Loucy (cell line): ENCODE results near the gene ALDH1A2.

Source experiments
- EZH2phosphoT487 ChIP-seq: fragments of 200-600 bp; IDR thresholded peaks from 2 replicates; pipeline ENCODE4 v1.6.1; 2018; ENCODE audit warnings: antibody characterized with exemption, mild to moderate bottlenecking, moderate library complexity, borderline replicate concordance
- TF ChIP-seq, protein P1 (sequence below): fragments of 200-600 bp; sonication (generic); conservative IDR thresholded peaks from 2 replicates; pipeline ENCODE4 v1.5.1; 2014; ENCODE audit warnings: mild to moderate bottlenecking, antibody characterized with exemption, low read length

- TF ChIP-seq, protein P1, sequence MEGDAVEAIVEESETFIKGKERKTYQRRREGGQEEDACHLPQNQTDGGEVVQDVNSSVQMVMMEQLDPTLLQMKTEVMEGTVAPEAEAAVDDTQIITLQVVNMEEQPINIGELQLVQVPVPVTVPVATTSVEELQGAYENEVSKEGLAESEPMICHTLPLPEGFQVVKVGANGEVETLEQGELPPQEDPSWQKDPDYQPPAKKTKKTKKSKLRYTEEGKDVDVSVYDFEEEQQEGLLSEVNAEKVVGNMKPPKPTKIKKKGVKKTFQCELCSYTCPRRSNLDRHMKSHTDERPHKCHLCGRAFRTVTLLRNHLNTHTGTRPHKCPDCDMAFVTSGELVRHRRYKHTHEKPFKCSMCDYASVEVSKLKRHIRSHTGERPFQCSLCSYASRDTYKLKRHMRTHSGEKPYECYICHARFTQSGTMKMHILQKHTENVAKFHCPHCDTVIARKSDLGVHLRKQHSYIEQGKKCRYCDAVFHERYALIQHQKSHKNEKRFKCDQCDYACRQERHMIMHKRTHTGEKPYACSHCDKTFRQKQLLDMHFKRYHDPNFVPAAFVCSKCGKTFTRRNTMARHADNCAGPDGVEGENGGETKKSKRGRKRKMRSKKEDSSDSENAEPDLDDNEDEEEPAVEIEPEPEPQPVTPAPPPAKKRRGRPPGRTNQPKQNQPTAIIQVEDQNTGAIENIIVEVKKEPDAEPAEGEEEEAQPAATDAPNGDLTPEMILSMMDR = no peak
- no peak for TF ChIP-seq EZH2phosphoT487
Measured at GRCh38 chr15:57949374-57949943, 116.1 kb downstream of the ALDH1A2 start.
